GM18951 (cell line): ENCODE data around the gene PLCD1.
"Not testable (repeated sequence)": the region's sequence is repeated elsewhere in the genome, so short reads cannot be mapped to it uniquely, and the experiment has no call there.

Experiments used
- POLR2A ChIP-seq: IDR thresholded peaks from 4 replicates; pipeline ENCODE4 v1.6.1; 2011; ENCODE audit warnings: mild to moderate bottlenecking; ENCODE audit not compliant: insufficient read length, insufficient read depth; ENCODE audit errors: extremely low read depth
- in situ Hi-C: fragments of 300-500 bp; cut with MboI; formaldehyde crosslinking; loops from one replicate; pipeline ENCODE4 v1.12.0; 2022; ENCODE audit warnings: low sequenced_read_pairs, mixed read lengths, inconsistent platforms; ENCODE audit not compliant: unreplicated experiment

Gene PLCD1

GRCh38 chr3:37986479-37987314, 42.7 kb downstream of the PLCD1 start:
- in situ Hi-C loops: no loop called here
- no peak for TF ChIP-seq POLR2A

- in situ Hi-C loops: no loop called here
- no peak for TF ChIP-seq POLR2A
These were observed 43.7 kb downstream of the PLCD1 start for GRCh38 chr3:37985637-37986320.

GRCh38 chr3:37984596-37984995, 44.8 kb downstream of the PLCD1 start:
- TF ChIP-seq POLR2A: no peak
- in situ Hi-C loops: no loop called here

GRCh38 chr3:37984051-37984450, 45.4 kb downstream of the PLCD1 start:
- in situ Hi-C loops: no loop called here
- TF ChIP-seq POLR2A: no peak

- TF ChIP-seq POLR2A: no peak
These were observed 47.1 kb downstream of the PLCD1 start for GRCh38 chr3:37982331-37982730.

GRCh38 chr3:37981348-37981664, 48.1 kb downstream of the PLCD1 start:
- TF ChIP-seq POLR2A: no peak
- in situ Hi-C loops: no loop called here

More at GRCh38 chr3:37982331-37982730, 47.1 kb downstream of the PLCD1 start:
- in situ Hi-C loops: no loop called here

- in situ Hi-C loops: no loop called here
- TF ChIP-seq POLR2A: no peak
These were observed 48.7 kb downstream of the PLCD1 start for GRCh38 chr3:37980462-37981347.

- TF ChIP-seq POLR2A: no peak
- in situ Hi-C loops: no loop called here
These were observed 49.6 kb downstream of the PLCD1 start for GRCh38 chr3:37979541-37980461.

GRCh38 chr3:37974121-37975083, 55.0 kb downstream of the PLCD1 start:
- in situ Hi-C loops: no loop called here

GRCh38 chr3:37973246-37974054, 56.0 kb downstream of the PLCD1 start:
- TF ChIP-seq POLR2A: no peak
- in situ Hi-C loops: no loop called here

More at GRCh38 chr3:37974121-37975083, 55.0 kb downstream of the PLCD1 start:
- TF ChIP-seq POLR2A: no peak

GRCh38 chr3:37972056-37972455, 57.4 kb downstream of the PLCD1 start:
- in situ Hi-C loops: not testable (repeated sequence)
